RWPE2 (cell line): ENCODE results near the gene NPAT.

Source experiments
- ATAC-seq: fragments of 200-7000 bp; cut with Tn5 transposase; 3 replicates; pipeline ENCODE4 v1.9.1; 2021; ENCODE audit warnings: low read depth
- DNase-seq: peaks from one replicate; pipeline ENCODE4 v3.0.0-alpha.2; 2020; ENCODE audit warnings: low spot score
- H3K27ac ChIP-seq: fragments of 450-650 bp; 2 replicates; pipeline ENCODE4 v1.5.1; 2017; ENCODE audit warnings: mild to moderate bottlenecking; ENCODE audit not compliant: poor library complexity, severe bottlenecking
- H3K27me3 ChIP-seq: fragments of 250-450 bp; sonication (Bioruptor Pico); 2 replicates; pipeline ENCODE4 v1.5.1; 2021; ENCODE audit warnings: mild to moderate bottlenecking, moderate library complexity; ENCODE audit not compliant: insufficient read depth, poor library complexity, severe bottlenecking
- H3K36me3 ChIP-seq: fragments of 250-450 bp; sonication (Bioruptor Pico); 2 replicates; pipeline ENCODE4 v1.5.1; 2020; ENCODE audit warnings: low read depth, mild to moderate bottlenecking, moderate library complexity
- H3K4me1 ChIP-seq: fragments of 250-450 bp; sonication (Bioruptor Pico); 2 replicates; pipeline ENCODE4 v1.5.1; 2021; ENCODE audit warnings: mild to moderate bottlenecking, moderate library complexity; ENCODE audit not compliant: insufficient read depth, poor library complexity, severe bottlenecking
- H3K4me3 ChIP-seq: fragments of 250-450 bp; sonication (Bioruptor Pico); 2 replicates; pipeline ENCODE4 v1.5.1; 2021; ENCODE audit warnings: mild to moderate bottlenecking, moderate library complexity; ENCODE audit not compliant: severe bottlenecking
- H3K9me3 ChIP-seq: fragments of 250-450 bp; sonication (Bioruptor Pico); 2 replicates; pipeline ENCODE4 v1.5.1; 2021; ENCODE audit warnings: mild to moderate bottlenecking, moderate library complexity; ENCODE audit not compliant: severe bottlenecking
- CTCF ChIP-seq: fragments of 450-650 bp; IDR thresholded peaks from one replicate; pipeline ENCODE4 v1.5.1; 2017; ENCODE audit warnings: mild to moderate bottlenecking, moderate library complexity; ENCODE audit not compliant: poor library complexity, severe bottlenecking

Gene NPAT

GRCh38 chr11:108206171-108206570 is 16.3 kb downstream of the NPAT start:
- peaks cover 73% of the 10 kb centered on the region for H3K36me3 ChIP-seq
- H3K4me1 ChIP-seq, result no peaks in the 10 kb centered on the region
- no peak overlapping the region for H3K27ac ChIP-seq
- H3K9me3 ChIP-seq, result no peaks in the 10 kb centered on the region
- DNase-seq (no peak), ATAC-seq (no peak)
- no peaks in the 10 kb centered on the region for H3K27me3 ChIP-seq
- TF ChIP-seq CTCF, result no peak
- no peak overlapping the region for H3K4me3 ChIP-seq

- DNase-seq (no peak), ATAC-seq (no peak)
- no peaks in the 10 kb centered on the region for H3K27me3 ChIP-seq
- no peak overlapping the region for H3K4me3 ChIP-seq
- no peaks in the 10 kb centered on the region for H3K9me3 ChIP-seq
- H3K27ac ChIP-seq, result no peak overlapping the region
- peaks cover 64% of the 10 kb centered on the region for H3K36me3 ChIP-seq
- peaks cover 3% of the 10 kb centered on the region for H3K4me1 ChIP-seq
- no peak for TF ChIP-seq CTCF
Observed at GRCh38 chr11:108204929-108205499, 17.4 kb downstream of the NPAT start.

- no peak overlapping the region for H3K27ac ChIP-seq
- no peak overlapping the region for H3K4me3 ChIP-seq
- TF ChIP-seq CTCF, result no peak
- no peaks in the 10 kb centered on the region for H3K27me3 ChIP-seq
- DNase-seq (no peak), ATAC-seq (no peak)
- peaks cover 7% of the 10 kb centered on the region for H3K4me1 ChIP-seq
- no peaks in the 10 kb centered on the region for H3K9me3 ChIP-seq
- H3K36me3 ChIP-seq, result peaks cover 62% of the 10 kb centered on the region
Observed at GRCh38 chr11:108204376-108204775, 18.1 kb downstream of the NPAT start.

- DNase-seq (no peak), ATAC-seq (no peak)
- TF ChIP-seq CTCF, result no peak
- H3K36me3 ChIP-seq, result peaks cover 62% of the 10 kb centered on the region
- peaks cover 7% of the 10 kb centered on the region for H3K4me1 ChIP-seq
- H3K27me3 ChIP-seq, result no peaks in the 10 kb centered on the region
- H3K9me3 ChIP-seq, result no peaks in the 10 kb centered on the region
- H3K27ac ChIP-seq, result no peak overlapping the region
- no peak overlapping the region for H3K4me3 ChIP-seq
Observed at GRCh38 chr11:108203075-108203474, 19.4 kb downstream of the NPAT start.

GRCh38 chr11:108199446-108200321 is 22.8 kb downstream of the NPAT start:
- no peaks in the 10 kb centered on the region for H3K9me3 ChIP-seq
- H3K4me1 ChIP-seq, result peaks cover 7% of the 10 kb centered on the region
- H3K27me3 ChIP-seq, result no peaks in the 10 kb centered on the region
- no peak for TF ChIP-seq CTCF
- DNase-seq, result no peak
- peak; percentile 73; the same call in 2 of the 3 replicates for ATAC-seq
- no peak overlapping the region for H3K4me3 ChIP-seq
- peaks cover 60% of the 10 kb centered on the region for H3K36me3 ChIP-seq
- H3K27ac ChIP-seq, result peak overlapping the region; percentile 12
